NCI-H82 treated with DMSO at 0.1 percent for 48 hours (cell line): ENCODE data around the gene SYNJ2.

Experiments
- DNase-seq: peaks from one replicate; lab custom pipeline; 2025; ENCODE audit not compliant: unreplicated experiment; lab: John Stamatoyannopoulos, UW

Gene SYNJ2

GRCh38 chr6:158057213-158057987, 75.7 kb downstream of the SYNJ2 start:
- no peak for DNase-seq

- no peak for DNase-seq
Measured at GRCh38 chr6:158058171-158058651, 76.5 kb downstream of the SYNJ2 start.

GRCh38 chr6:158059108-158059507, 77.4 kb downstream of the SYNJ2 start:
- DNase-seq, result no peak

GRCh38 chr6:158060455-158061360, 79.0 kb downstream of the SYNJ2 start:
- no peak for DNase-seq

GRCh38 chr6:158061361-158061708, 79.7 kb downstream of the SYNJ2 start:
- no peak for DNase-seq

GRCh38 chr6:158061709-158062461, 80.2 kb downstream of the SYNJ2 start:
- DNase-seq, result no peak

GRCh38 chr6:158063736-158064135, 82.1 kb downstream of the SYNJ2 start:
- no peak for DNase-seq

GRCh38 chr6:158064725-158065251, 83.1 kb downstream of the SYNJ2 start:
- DNase-seq, result no peak

- no peak for DNase-seq
Measured at GRCh38 chr6:158066136-158066781, 84.6 kb downstream of the SYNJ2 start.

GRCh38 chr6:158067436-158068015, 85.9 kb downstream of the SYNJ2 start:
- DNase-seq, result no peak

- no peak for DNase-seq
Measured at GRCh38 chr6:158068156-158068892, 86.7 kb downstream of the SYNJ2 start.

- DNase-seq, result no peak
Measured at GRCh38 chr6:158068893-158069799, 87.5 kb downstream of the SYNJ2 start.

- DNase-seq, result no peak
Measured at GRCh38 chr6:158069800-158070195, 88.1 kb downstream of the SYNJ2 start.

- DNase-seq, result no peak
Measured at GRCh38 chr6:158070513-158070912, 88.8 kb downstream of the SYNJ2 start.

GRCh38 chr6:158071121-158072082, 89.7 kb downstream of the SYNJ2 start:
- DNase-seq, result no peak

GRCh38 chr6:158072083-158072721, 90.5 kb downstream of the SYNJ2 start:
- DNase-seq, result peak; percentile 41

- DNase-seq, result peak; percentile 32
Measured at GRCh38 chr6:158073776-158074175, 92.1 kb downstream of the SYNJ2 start.
